Measurements from ENCODE around the gene DPRX.
"Not testable (repeated sequence)": the region's sequence is repeated elsewhere in the genome, so short reads cannot be mapped to it uniquely, and the experiment has no call there.

Gene DPRX

DNA sequence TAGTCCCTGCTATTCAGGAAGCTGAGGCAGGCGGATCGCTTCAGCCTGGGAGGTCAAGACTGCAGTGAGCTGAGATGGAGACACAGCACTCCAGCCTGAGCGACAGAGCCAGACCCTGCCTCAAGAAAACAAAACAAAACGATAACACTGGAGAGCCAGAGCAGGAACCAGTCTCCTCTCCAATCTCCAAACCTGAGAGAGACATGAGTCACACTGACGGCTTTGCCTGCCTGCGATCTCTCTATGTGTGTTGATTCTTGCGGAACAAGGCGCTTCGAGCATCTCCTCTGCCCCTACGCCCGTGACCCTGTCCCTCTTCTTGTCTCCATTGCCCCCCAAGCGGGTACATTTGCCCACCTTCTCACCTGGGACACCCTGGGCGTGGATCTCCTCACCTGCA is 15.6 kb downstream of the DPRX start:
- no peak for DNase-seq

DNA sequence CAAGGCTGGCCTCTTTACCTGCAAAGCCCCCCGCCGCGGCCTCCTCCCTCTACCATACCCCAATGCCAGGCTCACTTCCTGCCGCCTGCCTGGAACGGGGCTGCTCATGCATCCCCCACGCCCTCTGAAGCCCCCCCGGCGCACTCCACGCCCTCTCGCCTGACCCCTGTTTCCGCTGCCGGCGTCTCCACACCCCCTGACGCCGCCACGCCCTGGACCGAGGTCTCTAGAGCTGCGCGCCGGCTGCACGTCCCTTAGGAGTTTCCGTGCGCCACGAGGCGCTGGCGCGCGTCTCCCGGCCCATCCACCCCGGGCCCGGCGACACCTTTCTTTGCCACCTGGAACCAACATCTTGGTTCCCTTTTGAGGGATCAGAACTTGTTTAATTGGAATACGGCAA is 16.0 kb downstream of the DPRX start:
- DNase-seq: no peak

DNA sequence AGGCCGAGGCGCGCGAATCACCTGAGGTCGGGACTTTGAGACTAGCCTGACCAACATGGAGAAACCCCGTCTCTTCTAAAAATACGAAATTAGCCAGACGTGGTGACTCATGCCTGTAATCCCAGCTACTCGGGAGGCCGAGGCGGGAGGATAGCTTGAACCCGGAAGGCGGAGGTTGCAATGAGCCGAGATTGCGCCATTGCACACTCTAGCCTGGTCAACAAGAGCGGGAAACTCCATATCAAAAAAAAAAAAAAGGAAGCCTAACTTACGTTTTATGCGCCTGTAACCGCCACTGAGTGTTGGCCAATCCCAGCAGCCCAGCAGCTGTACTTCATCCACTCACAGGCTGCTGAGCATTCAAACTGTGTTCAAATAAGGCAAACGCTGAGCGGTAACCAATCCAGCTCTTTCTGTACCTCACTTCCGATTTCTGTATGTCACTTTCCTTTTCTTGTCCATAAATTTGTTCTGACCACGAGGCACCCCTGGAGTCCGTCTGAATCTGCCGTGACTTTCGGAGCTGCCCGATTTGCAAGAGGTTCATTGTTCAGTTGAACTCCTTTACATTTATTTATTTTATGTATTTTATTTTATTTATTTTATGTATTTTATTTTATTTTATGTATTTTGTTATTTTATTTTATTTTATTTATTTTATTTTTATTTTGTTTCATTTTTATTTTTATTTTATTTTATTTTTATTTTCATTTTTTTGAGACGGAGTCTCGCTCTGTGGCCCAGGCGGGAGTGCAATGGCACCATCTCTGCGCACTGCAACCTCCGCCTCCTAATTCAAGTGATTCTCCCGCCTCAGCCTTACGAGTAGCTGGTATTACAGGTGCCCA is 18.2 kb downstream of the DPRX start:
- DNase-seq: no peak

DNA sequence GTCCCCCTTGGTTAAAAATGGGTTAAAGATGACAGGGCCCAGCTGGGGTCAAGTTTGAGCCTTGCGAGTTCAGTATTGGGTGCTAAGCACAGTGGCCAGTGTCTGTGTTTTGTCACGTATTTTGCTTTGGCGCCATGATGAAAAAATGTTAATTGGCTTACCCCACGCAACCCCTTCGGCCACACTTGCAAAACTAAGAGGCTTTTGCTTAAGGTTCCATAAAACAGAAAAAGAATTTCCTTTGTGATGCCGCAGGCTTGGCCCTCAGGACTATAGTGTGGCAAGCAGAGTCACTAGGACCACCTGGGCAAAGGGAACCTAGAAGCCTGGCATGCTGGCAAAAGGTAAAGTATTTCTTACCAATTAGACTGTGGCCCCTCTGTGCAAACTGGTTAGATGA is 20.7 kb downstream of the DPRX start:
- no peak for DNase-seq

DNA sequence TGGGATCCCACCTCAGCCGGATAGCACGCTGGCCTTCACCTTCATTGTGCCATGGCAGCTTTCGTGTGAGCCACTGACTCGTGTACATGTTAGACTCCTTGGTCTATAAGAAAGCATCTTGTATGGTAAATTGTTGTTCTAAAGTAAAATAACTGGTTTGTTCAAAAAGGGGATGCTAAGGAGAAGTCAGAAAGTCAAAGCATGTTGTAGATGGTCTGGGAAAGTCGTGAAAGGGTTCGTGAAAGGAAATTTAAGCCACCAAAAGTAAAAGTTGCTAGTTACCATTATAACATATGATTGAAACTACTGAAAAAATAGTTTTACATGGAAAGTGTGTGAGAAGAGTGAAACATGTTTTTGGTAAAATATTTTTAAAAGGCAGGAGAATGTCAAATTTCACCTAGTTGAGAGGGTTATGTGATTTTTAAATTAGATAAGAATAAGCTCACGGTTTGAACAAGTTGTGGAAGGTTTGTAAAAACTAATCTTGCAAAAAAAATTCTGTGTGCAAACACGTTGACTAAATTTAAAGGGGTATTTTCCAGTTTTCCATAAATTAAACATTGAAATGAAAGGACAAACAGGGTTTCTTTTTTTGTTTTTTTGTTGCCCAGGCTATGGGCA is 23.4 kb downstream of the DPRX start:
- DNase-seq: no peak

DNA sequence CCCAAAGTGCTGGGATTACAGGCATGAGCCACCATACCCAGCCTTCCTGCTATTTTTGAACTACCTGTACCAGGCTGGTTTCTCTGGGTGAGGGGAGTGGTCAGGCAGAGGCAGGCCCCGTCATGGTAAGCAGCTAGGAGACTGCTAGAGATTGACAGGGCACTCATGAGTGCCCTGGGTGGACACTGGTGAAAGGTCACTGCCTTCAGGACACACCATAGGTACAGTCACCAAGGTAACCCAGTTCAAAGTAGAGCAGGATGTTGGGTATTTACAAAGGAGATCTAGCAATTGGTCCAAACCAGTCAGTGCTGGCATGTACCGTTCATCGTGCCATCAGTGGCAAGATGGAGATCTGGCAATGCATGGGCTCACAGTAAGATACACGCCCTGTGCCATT is 25.5 kb downstream of the DPRX start:
- DNase-seq: no peak

DNA sequence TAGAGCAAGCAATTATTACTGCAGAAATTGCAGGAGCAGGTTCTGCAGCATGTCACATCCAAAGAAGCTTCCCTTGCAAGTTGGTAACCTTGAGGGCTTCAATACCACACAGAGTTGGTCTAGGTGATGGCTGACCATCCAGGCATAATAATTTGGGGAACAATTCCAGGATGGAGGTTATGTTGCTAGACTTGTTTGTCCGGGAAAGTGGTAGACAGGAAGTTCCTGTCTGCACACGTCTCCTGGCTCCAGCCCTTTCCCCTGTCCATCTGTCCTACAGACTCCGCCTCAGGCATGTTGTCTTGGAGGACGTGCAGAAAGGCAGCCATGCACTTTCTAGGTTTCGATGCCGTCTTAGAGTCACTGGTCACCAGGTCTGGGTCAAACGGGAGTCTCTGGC is 26.0 kb downstream of the DPRX start:
- no peak for DNase-seq

DNA sequence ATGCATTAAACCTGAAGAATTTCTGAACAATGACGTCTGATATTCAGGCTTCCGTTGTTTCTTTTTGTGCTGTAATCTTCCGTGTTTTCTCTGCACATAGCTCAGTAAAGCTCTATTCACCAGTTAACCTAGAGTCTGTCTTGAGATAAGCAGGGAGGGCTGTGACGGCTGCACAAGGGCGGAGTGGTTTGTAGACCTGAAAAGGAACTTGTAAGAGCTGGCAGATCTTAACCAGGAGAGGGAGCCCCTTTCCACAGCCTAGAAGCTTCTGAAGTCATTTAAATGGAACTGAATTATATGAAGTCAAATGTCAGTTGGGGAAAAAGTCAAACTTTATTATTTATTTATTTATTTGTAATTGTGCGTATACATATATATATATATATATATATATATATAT is 27.5 kb downstream of the DPRX start:
- DNase-seq: no peak

DNA sequence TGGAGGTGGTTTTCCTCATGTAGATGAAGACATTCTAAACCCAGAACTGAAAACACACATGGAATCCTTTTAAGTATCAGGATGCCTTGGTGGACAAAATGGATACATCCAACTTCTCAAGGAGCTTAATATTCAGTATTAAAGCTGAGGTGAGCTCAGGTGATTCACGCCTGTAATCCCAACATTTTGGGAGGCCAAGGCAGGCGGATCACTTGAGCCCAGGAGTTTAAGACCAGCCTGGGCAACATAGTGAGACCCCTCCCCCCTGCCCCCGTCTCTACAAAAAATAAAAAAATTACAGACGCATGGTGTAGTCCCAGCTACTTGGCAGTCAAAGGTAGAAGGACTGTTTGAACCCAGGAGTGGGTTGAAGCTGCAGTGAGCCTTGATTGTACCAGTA is 28.8 kb downstream of the DPRX start:
- no peak for DNase-seq

DNA sequence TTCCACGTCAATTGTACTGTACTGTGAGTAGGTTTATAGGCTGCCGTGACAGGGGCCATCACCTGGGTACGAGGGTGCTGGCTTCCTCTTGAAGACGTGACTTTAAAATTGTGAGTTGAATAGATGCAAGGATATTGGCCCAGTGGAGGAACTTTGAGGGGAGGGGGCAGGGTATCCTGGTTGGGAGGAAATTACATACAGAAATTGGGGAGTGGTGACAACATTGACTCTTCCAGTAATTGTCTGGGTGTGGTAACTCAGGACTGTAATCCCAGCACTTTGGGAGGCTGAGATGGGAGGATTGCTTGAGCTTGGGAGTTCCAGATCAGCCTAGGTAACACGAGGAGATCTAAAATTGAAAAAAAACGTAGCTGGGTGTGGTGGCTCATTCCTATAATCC is 30.4 kb downstream of the DPRX start:
- DNase-seq: no peak

DNA sequence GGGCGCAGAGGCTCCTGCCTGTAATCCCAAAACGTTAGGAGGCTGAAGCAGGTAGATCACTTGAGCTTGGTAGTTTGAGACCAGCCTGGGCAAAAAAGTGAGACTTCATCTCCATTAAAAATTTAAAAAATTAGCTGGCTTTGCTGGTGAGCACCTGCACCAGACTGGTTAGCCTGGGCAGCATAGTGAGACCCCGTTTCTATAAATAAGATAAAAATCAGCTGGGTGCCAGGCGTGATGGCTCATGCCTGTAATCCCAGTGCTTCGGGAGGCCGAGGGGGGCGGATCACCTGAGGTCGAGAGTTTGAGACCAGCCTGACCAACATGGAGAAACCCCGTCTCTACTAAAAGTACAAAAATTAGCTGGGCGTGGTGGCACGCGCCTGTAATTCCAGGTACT is 32.4 kb downstream of the DPRX start:
- DNase-seq: no peak

DNA sequence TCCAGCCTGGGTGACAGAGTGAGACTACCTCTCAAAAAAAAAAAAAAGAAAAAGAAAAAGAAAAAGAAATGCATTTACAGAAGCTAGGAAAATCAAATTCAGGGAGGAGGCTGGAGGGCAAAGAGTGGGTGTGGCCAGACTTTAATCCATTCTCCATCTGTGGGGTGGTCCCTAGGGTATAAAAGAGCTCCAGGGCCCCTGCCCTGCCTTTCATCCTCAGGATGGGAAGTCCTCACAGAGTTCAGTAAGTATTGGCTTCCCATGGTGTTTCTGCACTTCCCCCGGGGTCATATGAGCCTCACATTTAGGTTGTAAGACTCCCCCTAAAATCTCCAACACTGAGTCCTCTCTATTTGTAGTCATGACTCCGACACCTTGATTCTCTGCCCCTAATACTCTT is 33.0 kb downstream of the DPRX start:
- no peak for DNase-seq

DNA sequence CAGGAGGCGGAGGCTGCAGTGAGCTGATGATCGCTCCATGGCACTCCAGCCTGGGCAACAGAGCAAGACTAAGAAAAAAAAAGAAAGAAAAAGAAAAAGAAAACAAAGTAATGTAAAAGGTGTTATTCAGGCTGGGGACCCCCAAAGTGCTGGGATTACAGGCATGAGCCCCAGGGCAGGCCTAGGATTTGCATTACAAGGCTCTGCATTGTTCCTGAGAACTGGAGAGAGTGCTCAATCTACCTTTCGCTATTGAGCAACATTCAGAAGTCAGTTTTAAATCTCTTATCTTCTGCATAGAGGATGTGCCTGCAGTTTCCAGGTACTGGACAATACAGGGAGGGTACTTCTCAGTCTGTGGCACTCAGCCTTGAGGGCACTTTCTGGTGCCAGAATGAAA is 34.5 kb downstream of the DPRX start:
- DNase-seq: not testable (repeated sequence)

DNA sequence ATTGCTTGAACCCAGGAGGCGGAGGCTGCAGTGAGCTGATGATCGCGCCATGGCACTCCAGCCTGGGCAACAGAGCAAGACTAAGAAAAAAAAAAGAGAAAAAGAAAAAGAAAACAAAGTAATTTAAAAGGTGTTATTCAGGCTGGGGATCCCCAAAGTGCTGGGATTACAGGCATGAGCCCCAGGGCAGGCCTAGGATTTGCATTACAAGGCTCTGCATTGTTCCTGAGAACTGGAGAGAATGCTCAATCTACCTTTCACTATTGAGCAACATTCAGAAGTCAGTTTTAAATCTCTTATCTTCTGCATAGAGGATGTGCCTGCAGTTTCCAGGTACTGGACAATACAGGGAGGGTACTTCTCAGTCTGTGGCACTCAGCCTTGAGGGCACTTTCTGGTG is 37.0 kb downstream of the DPRX start:
- DNase-seq: not testable (repeated sequence)

DNA sequence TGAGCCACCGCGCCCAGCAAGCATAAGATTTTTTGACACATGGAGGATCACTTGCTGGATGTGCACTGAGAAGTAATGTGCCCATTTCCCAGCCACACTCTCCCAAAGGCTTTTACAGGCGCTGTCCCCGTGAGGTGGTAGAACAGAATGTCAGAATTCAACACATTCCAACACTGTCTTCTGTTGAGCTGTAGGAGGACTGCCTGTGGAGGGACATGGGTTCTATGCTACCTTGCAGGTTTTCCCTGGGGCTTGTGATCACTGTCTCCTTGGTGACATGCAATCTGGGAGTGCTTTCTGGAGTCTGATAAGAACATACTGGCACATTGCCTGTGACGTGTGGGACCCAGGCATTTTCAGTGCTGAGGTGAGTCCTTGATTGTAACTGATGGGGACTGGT is 38.5 kb downstream of the DPRX start:
- DNase-seq: no peak

DNA sequence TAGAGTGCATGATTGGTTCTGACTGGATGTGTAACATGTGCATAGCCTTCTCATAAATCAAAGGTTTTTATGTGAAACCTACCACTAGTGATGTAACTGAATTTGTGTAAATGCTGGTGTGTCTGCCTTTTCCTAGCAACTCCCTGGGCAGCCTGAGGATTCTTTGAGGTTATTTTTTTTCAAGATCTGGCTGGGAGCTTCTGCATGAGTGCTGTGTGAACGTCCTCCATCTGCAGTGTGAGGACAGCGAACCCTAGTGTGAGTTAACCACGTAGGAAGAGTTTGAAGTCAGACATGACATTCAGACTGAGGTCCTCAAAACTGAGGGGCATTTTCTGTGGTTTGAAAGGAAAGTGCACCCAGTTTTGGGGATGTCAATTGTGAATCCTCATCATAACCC is 39.9 kb downstream of the DPRX start:
- DNase-seq: no peak
